Body of pancreas (tissue), 4 donors: ENCODE data around the gene HMCN2. TPM values are rescaled to one million over a fixed set of nuclear protein-coding genes. Genes with fewer than 3 reads are reported as not detected.

Experiments
- ATAC-seq: fragments of 150-250 bp; one replicate; pipeline ENCODE4 v1.9.1; 2016
- DNase-seq, 4 donors: peaks; one replicate each; pipeline ENCODE4 v3.0.0-alpha.2; 2019
- H3K27ac ChIP-seq, 4 donors: fragments of 200-600 bp; sonication (generic); 1 replicate in 3 of 4; 2 replicates in 1 of 4; pipeline versions ENCODE4 v1.5.1 to v1.6.1; 2016 to 2019; ENCODE audit warnings: mild to moderate bottlenecking in 1 of 4, mixed read lengths in 1 of 4, moderate library complexity in 1 of 4
- H3K27me3 ChIP-seq, 2 donors: fragments of 200-600 bp; sonication (generic); one replicate each; pipeline ENCODE4 v1.6.0; 2016; ENCODE audit warnings: mild to moderate bottlenecking in 1 of 2
- H3K36me3 ChIP-seq, 2 donors: fragments of 200-600 bp; sonication (generic); replicated peaks in 1 of 2; 2 replicates each; pipeline ENCODE4 v1.5.1; 2016; ENCODE audit warnings: low read depth in 2 of 2; ENCODE audit not compliant: insufficient read depth in 1 of 2
- H3K4me1 ChIP-seq: fragments of 200-600 bp; sonication (generic); one replicate; pipeline ENCODE4 v1.6.0; 2016
- H3K4me3 ChIP-seq, 2 donors: fragments of 200-600 bp; sonication (generic); 1 replicate in 1 of 2; 2 replicates in 1 of 2; pipeline ENCODE4 v1.5.1; 2016 to 2019
- H3K9me3 ChIP-seq, 3 donors: fragments of 200-600 bp; sonication (generic); 1 replicate in 2 of 3; 2 replicates in 1 of 3; pipeline ENCODE4 v1.5.1; 2016
- POLR2A ChIP-seq, 3 donors: fragments of 450-650 bp; IDR thresholded peaks; one replicate each; pipeline ENCODE4 v1.6.1; 2016; ENCODE audit warnings: antibody characterized with exemption in 3 of 3, mild to moderate bottlenecking in 2 of 3
- WGBS, 2 donors: methylation state at CpG; one replicate each; pipeline ENCODE4 v1.1.5; 2017; 5-methylcytosine and 5-hydroxymethylcytosine counted together
- intact Hi-C: fragments of 100-400 bp; cut with DNase I; formaldehyde crosslinking; loops from one replicate; pipeline ENCODE4 v1.15.1; 2023
- total RNA-seq, 2 donors: library from RNA; depleted of rRNA; stranded (reverse); fragments of >200 nt; gene quantifications; one replicate each; pipeline ENCODE4 v1.1.0, GENCODE V29; 2016
- TF ChIP-seq, protein P1 (sequence below), 7 experiments: fragments of 450-650 bp in 4 of 7; fragments of 200-600 bp in 3 of 7; sonication (generic) in 3 of 7; IDR thresholded peaks; one replicate each; pipeline ENCODE4 v1.5.1; 2016 to 2019; ENCODE audit warnings: antibody characterized with exemption in 7 of 7

HMCN2 gene
- total RNA-seq, 2 donors from 2014 or later, result 0.78 to 3.6 TPM

DNA sequence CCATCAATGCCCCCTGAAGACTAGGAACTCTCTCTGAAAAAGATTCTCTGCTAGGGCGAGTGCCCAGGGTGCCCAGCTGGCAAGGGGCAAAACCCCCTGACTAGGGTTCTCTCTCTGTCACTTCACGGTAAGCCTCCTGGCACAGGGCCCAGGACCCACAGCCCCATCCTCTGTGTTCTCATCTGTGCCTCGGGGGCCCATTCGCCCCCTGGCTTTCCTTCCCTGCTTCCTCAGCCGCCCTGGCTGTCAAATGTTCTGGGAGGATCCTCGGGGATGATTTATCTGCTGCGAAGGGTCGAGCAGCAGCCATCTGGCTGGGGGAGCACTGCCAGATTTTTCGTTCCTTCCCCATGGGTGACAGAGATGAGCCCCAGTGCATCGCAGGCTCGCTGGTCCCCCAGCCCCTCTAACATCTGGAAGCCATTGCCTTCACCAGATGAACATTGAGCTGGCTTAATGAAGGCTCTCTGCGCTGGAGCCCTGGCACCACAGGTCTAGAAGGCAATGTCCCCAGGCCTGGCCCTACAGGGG is 24.2 kb downstream of the HMCN2 start:
- ATAC-seq, result no peak
- Histone ChIP-seq H3K4me1 (no peaks in the 10 kb centered on the region), H3K9me3 (no peaks in the 10 kb centered on the region), H3K27me3 (peaks cover 0 to 8% of the 10 kb centered on the region in 2 donors), H3K27ac (no peak overlapping the region), H3K4me3 (no peak overlapping the region), H3K36me3 (no peaks in the 10 kb centered on the region)
- TF ChIP-seq POLR2A (IDR thresholded peaks at IDR 0.05), result no peak
- TF ChIP-seq, protein P1, sequence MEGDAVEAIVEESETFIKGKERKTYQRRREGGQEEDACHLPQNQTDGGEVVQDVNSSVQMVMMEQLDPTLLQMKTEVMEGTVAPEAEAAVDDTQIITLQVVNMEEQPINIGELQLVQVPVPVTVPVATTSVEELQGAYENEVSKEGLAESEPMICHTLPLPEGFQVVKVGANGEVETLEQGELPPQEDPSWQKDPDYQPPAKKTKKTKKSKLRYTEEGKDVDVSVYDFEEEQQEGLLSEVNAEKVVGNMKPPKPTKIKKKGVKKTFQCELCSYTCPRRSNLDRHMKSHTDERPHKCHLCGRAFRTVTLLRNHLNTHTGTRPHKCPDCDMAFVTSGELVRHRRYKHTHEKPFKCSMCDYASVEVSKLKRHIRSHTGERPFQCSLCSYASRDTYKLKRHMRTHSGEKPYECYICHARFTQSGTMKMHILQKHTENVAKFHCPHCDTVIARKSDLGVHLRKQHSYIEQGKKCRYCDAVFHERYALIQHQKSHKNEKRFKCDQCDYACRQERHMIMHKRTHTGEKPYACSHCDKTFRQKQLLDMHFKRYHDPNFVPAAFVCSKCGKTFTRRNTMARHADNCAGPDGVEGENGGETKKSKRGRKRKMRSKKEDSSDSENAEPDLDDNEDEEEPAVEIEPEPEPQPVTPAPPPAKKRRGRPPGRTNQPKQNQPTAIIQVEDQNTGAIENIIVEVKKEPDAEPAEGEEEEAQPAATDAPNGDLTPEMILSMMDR (IDR thresholded peaks at IDR 0.05), result no peak
- intact Hi-C loops, result no loop called here
- DNase-seq, result no peak
- WGBS, 2 donors, result 58 to 68% methylated on average over 5 to 11 of the region's 12 CpGs

DNA sequence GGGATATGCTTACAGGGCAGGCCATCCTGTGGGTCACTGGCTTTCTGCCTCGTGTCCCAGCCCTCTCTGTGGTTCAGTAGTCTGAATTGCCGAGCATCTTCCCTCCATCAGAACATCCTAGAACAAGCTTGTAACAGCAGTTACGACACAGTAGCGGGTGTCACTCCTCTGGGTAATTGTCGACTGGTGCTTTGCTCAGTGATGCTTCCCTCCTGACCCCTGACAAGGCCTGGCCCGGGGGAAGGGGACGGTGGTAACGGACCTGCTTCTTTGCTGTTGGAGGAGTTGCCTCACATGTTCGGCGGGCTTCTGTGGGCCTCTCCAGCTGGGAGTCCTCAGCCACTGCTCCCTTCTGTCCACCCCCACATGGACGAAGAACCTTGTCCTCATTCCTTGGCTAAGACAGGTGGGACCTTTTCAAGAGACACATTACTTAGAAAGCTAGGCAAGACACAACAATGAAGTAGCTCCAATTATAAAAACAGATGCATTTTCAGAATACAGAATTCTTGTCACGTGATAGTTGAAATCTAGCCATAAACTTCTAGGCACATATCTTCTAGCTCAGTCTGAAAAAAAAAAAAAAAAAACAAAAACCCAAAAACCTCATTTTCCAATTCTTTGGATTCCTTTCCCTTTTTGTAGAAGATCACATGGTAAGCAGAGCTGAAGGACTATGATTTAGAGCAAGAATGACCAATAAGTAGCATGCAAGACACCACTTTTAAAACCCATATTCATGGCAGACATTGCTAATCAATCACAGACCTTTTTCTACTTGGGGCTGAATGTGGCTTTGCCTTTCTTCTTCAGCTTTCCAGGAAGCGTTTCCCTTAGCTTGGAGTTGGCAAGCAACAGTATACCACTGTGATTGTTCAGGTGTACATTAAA is 25.0 kb downstream of the HMCN2 start:
- DNase-seq (peak in 1 of 4 donors; percentile 39), ATAC-seq (peak; percentile 33)
- no peaks in the 10 kb centered on the region for H3K4me1 ChIP-seq
- intact Hi-C loops, result no loop called here
- H3K4me3 ChIP-seq, result no peak overlapping the region
- peaks cover 0 to 8% of the 10 kb centered on the region in 2 donors for H3K27me3 ChIP-seq
- WGBS, 2 donors, result 54 to 69% methylated on average over 5 to 13 of the region's 13 CpGs
- H3K9me3 ChIP-seq, result no peaks in the 10 kb centered on the region
- TF ChIP-seq, protein P1 (IDR thresholded peaks at IDR 0.05), result no peak
- TF ChIP-seq POLR2A (IDR thresholded peaks at IDR 0.05), result no peak
- H3K36me3 ChIP-seq, result no peaks in the 10 kb centered on the region
- no peak overlapping the region for H3K27ac ChIP-seq

DNA sequence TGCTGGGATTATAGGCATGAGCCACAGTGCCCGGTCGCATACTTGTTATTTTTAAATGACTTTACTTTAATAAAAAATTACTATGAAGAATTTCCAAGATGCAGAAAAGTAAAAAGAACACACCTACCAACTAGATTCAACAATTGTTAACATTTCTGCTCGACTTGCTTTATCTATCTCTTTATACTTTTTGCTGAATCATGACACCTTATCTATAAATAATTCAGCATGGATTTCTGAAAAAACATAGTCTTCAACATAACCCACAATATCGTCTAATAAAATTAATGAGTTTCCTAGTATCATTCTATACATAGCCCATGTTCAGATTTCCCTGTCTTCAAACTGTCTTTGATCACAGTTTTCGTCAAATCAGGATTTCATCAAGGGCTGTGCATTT is 25.9 kb downstream of the HMCN2 start:
- H3K27ac ChIP-seq, result no peak overlapping the region
- H3K4me3 ChIP-seq, result no peak overlapping the region
- intact Hi-C loops, result no loop called here
- H3K9me3 ChIP-seq, result no peaks in the 10 kb centered on the region
- no peak for ATAC-seq
- no peaks in the 10 kb centered on the region for H3K4me1 ChIP-seq
- TF ChIP-seq POLR2A (IDR thresholded peaks at IDR 0.05), result no peak
- H3K27me3 ChIP-seq, result peaks cover 0 to 8% of the 10 kb centered on the region in 2 donors
- 50 to 56% methylated on average over 5 of the region's 5 CpGs for WGBS, 2 donors
- no peak for DNase-seq
- H3K36me3 ChIP-seq, result no peaks in the 10 kb centered on the region

DNA sequence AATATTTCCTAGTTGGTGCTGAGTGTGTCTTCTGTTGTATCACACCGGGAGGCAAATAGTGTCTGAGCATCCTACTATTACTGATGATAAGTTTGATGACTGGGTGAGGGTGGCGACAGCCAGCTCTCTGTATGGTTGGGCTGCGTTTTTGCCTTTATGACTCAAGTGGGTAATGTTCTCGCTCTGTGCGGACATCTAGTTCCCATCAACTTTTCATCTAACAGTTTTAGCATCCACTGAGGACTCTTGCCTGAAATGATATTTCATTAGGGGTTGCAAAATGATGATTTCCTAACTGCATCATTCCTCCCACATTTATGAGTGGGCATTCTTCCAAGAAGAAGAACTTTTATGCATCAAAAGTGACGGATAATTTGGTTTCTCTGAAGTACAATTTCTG is 26.5 kb downstream of the HMCN2 start:
- no peak overlapping the region for H3K27ac ChIP-seq
- no peak for TF ChIP-seq POLR2A (IDR thresholded peaks at IDR 0.05)
- TF ChIP-seq, protein P1 (IDR thresholded peaks at IDR 0.05), result no peak
- ATAC-seq, result peak; percentile 39
- intact Hi-C loops, result no loop called here
- DNase-seq, result peak in 1 of 4 donors; percentile 20
- WGBS, 2 donors, result 68 to 80% methylated on average over 6 of the region's 6 CpGs
- H3K27me3 ChIP-seq, result peaks cover 0 to 8% of the 10 kb centered on the region in 2 donors
- H3K4me3 ChIP-seq, result no peak overlapping the region
- no peaks in the 10 kb centered on the region for H3K36me3 ChIP-seq
- H3K9me3 ChIP-seq, result no peaks in the 10 kb centered on the region
- no peaks in the 10 kb centered on the region for H3K4me1 ChIP-seq

DNA sequence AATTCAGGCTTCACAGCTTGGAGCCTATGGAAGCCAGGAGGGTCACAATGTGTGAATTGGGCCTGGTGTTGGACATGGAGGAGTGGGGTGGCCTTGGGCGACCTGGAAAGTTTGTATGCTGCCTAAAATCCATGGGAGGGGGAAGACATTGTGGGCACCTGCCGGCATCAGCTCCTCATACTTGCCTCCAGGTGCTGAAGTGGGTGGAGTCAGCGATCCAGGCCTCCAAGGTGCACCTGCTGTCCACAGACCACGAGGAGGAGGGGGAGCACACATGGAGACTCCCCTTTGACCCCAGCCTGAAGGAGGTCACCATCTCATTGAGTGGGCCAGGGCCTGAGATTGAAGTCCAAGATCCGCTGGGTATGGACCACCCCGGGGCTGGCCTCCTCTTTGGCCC is 29.1 kb downstream of the HMCN2 start:
- 55 to 73% methylated on average over 6 of the region's 6 CpGs for WGBS, 2 donors
- H3K9me3 ChIP-seq, result no peaks in the 10 kb centered on the region
- H3K27ac ChIP-seq, result no peak overlapping the region
- H3K4me3 ChIP-seq, result no peak overlapping the region
- no peaks in the 10 kb centered on the region for H3K36me3 ChIP-seq
- no peak for DNase-seq
- peaks cover 0 to 4% of the 10 kb centered on the region in 2 donors for H3K27me3 ChIP-seq
- ATAC-seq, result no peak
- no peaks in the 10 kb centered on the region for H3K4me1 ChIP-seq
- no peak for TF ChIP-seq POLR2A (IDR thresholded peaks at IDR 0.05)
- TF ChIP-seq, protein P1 (IDR thresholded peaks at IDR 0.05), result no peak
- intact Hi-C loops, result no loop called here
